WERI-Rb-1 (cell line): ENCODE results near the gene ZBED3.
A peak's percentile ranks its signal among the peaks of the same experiment; 100 is the strongest.

Experiments
- DNase-seq: peaks from one replicate; pipeline ENCODE4 v3.0.0-alpha.2; 2020
- H3K27ac ChIP-seq: fragments of 250-450 bp; sonication (Bioruptor Pico); 2 replicates; pipeline ENCODE4 v1.5.1; 2020; ENCODE audit warnings: mild to moderate bottlenecking, moderate library complexity
- H3K27me3 ChIP-seq: fragments of 250-450 bp; sonication (Bioruptor Pico); 2 replicates; pipeline ENCODE4 v1.5.1; 2021; ENCODE audit warnings: mild to moderate bottlenecking, low read depth, moderate library complexity; ENCODE audit not compliant: insufficient read depth, severe bottlenecking
- H3K36me3 ChIP-seq: fragments of 250-450 bp; sonication (Bioruptor Pico); 2 replicates; pipeline ENCODE4 v1.5.1; 2020; ENCODE audit warnings: mild to moderate bottlenecking, moderate library complexity
- H3K4me3 ChIP-seq: 2 replicates; pipeline ENCODE4 v1.5.1; 2011; ENCODE audit warnings: low read depth, mild to moderate bottlenecking, control low read depth, low read length
- H3K9me3 ChIP-seq: fragments of 250-450 bp; sonication (Bioruptor Pico); 2 replicates; pipeline ENCODE4 v1.5.1; 2021; ENCODE audit warnings: mild to moderate bottlenecking, moderate library complexity; ENCODE audit not compliant: severe bottlenecking
- TF ChIP-seq, protein P1 (sequence below): IDR thresholded peaks from 2 replicates; pipeline ENCODE4 v1.5.1; 2011; ENCODE audit warnings: low read depth, mild to moderate bottlenecking, control low read depth, inconsistent platforms, low read length

ZBED3 gene

DNA sequence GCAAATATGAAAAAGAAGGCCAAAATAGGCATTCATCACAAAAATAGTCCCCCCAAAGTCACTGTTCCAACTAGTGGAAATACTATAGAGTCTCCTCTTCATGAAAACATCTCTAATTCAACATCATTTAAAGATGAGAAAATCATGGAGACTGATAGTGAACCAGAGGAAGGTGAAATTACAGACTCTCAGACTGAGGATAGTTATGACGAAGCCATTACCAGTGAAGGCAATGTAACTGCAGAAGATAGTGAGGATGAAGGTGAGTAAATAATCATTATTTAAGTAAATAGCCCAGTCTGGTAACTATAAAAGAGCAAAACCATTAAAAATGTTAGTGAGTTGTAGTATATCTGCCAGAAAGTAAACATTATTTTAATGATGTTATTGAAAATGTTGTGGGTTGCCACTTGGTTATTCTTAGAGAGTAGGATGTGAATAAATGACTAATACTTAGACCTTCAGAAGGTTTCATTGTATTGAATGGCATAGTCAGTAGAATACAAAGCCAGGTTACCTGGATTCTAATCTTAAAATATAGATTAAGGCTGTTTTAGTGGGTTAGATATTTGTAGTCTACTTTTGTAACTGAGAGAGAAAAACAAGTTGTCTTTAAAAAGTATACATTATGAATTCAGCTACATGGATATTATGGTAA lies 40.5 kb downstream of the ZBED3 start:
- no peak overlapping the region for H3K4me3 ChIP-seq
- H3K27me3 ChIP-seq: no peaks in the 10 kb centered on the region
- H3K27ac ChIP-seq: no peak overlapping the region
- H3K36me3 ChIP-seq: peaks cover 2% of the 10 kb centered on the region
- no peak for DNase-seq
- H3K9me3 ChIP-seq: no peaks in the 10 kb centered on the region
- TF ChIP-seq, protein P1, sequence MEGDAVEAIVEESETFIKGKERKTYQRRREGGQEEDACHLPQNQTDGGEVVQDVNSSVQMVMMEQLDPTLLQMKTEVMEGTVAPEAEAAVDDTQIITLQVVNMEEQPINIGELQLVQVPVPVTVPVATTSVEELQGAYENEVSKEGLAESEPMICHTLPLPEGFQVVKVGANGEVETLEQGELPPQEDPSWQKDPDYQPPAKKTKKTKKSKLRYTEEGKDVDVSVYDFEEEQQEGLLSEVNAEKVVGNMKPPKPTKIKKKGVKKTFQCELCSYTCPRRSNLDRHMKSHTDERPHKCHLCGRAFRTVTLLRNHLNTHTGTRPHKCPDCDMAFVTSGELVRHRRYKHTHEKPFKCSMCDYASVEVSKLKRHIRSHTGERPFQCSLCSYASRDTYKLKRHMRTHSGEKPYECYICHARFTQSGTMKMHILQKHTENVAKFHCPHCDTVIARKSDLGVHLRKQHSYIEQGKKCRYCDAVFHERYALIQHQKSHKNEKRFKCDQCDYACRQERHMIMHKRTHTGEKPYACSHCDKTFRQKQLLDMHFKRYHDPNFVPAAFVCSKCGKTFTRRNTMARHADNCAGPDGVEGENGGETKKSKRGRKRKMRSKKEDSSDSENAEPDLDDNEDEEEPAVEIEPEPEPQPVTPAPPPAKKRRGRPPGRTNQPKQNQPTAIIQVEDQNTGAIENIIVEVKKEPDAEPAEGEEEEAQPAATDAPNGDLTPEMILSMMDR: no peak

DNA sequence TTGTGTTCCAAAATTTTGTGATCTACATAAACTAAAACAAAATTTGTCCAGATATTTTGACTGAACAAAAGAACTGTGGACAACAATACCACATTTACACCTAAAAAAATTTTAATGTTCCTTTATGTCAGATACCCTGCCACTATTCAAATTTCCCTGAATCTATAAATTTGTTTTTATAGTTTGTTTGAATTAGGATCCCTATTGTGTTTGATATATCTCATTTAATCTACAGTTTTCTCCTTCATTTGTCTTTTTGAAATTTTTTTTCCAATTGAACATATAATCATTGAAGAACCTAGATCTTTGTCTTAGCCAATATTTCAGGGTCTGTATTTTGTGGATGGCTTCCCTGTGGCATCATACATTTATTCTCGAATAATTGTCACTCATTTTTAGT lies 51.1 kb downstream of the ZBED3 start:
- peaks cover 9% of the 10 kb centered on the region for H3K36me3 ChIP-seq

DNA sequence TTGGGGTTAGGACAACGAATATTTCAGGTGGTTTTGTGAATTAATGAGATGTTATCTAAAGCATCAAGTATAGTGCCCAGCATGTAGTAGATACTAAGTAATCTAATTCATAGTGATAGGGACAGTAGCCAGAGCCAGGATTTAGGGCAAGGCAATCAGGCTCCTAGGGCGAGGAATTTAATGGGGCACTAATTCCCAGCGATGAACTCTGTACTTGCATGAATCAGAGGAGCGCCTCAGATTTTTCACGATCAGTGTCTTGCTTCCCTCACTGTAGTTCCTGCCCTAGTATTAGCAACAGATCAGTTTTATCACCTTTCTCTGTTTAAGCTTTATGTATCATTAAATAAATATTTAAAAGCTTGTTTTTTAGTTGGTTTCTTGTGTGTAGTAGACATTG lies 53.7 kb downstream of the ZBED3 start:
- TF ChIP-seq, protein P1: no peak
- H3K27me3 ChIP-seq: no peaks in the 10 kb centered on the region
- peaks cover 3% of the 10 kb centered on the region for H3K36me3 ChIP-seq
- H3K27ac ChIP-seq: no peak overlapping the region
- no peak for DNase-seq
- no peak overlapping the region for H3K4me3 ChIP-seq
- H3K9me3 ChIP-seq: peaks cover 15% of the 10 kb centered on the region

More for the DNA sequence above, 51.1 kb downstream of the ZBED3 start:
- no peak overlapping the region for H3K4me3 ChIP-seq
- no peak for DNase-seq
- H3K27me3 ChIP-seq: no peaks in the 10 kb centered on the region
- TF ChIP-seq, protein P1: no peak
- H3K9me3 ChIP-seq: no peaks in the 10 kb centered on the region
- H3K27ac ChIP-seq: no peak overlapping the region

DNA sequence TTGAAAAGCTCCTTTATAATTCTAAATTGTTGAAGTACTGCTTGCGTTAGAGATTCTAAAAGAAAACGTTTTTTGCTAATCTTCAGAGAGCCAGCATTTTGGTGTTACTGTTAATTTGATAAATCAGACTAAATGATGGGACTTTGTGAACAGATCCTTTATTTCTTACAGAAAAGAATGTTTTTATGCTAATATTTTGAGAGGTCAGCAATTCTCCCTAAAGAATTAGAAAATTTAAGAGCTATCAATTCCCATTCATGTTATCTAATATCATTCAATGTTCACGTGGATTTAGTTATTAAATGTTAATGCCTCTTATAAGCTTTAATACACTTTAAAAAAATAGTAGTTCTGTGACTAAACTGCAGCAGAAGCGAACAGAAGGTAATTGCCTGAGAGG lies 54.5 kb downstream of the ZBED3 start:
- TF ChIP-seq, protein P1: no peak

DNA sequence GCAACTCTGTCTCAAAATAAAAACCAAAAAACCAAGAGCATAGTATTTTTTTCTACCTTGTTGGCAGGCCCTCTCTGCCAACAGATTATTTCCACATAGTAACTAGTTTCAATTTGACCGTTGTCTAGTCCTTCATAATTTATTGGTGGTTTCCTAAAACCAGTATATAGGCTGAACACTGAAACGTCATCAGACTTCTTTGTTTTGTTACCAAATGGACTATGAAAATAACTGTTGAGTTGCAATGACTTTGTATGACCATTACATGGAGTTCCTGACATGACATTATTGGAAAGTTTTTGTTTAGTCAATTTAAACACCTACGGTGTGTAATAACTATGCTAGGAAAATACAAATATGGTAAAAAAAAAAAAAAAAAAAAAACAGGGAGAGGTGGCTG lies 55.2 kb downstream of the ZBED3 start:
- Histone ChIP-seq H3K9me3 (peaks cover 15% of the 10 kb centered on the region), H3K36me3 (no peaks in the 10 kb centered on the region; the same call in 1 of the 2 replicates), H3K27me3 (no peaks in the 10 kb centered on the region), H3K4me3 (peak overlapping the region; percentile 59), H3K27ac (peak overlapping the region; percentile 95)
- DNase-seq: no peak
- TF ChIP-seq, protein P1: no peak

More for the DNA sequence above, 54.5 kb downstream of the ZBED3 start:
- H3K9me3 ChIP-seq: peaks cover 15% of the 10 kb centered on the region
- no peak overlapping the region for H3K27ac ChIP-seq
- no peak overlapping the region for H3K4me3 ChIP-seq
- peaks cover under 1% of the 10 kb centered on the region for H3K36me3 ChIP-seq
- DNase-seq: no peak
- H3K27me3 ChIP-seq: no peaks in the 10 kb centered on the region
